Left forelimb (tissue), 1 donor: ENCODE data around the gene CEP192.
"Not testable (repeated sequence)": the region's sequence is repeated elsewhere in the genome, so short reads cannot be mapped to it uniquely, and the experiment has no call there.

Source experiments
- DNase-seq: peaks from one replicate; pipeline ENCODE4 v3.0.0-alpha.2; 2018; ENCODE audit warnings: low spot score

Gene CEP192

GRCh38 chr18:13026583-13027270 lies 35.6 kb downstream of the CEP192 start:
- no peak for DNase-seq

GRCh38 chr18:13028869-13029268 lies 37.7 kb downstream of the CEP192 start:
- DNase-seq: no peak

DNA sequence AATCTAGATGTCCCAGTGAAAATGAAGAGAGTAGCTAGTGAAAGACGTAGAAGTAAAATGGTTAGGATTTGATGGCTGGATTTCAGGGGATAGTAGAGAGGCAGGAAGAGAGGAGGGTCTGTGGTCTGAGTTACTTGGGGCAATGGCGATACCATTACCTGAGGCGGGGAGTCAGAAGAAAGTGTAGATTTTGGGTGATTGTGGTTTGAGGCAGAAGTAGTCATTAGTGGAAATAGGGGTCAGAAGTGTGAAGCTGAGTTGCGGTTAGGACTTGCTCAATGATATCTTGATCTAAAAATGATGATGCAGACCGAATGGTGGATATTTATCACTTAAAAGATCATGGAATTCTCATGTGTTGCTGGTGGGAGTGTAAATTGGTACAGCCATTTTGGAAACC lies 41.0 kb downstream of the CEP192 start:
- DNase-seq: no peak

- DNase-seq: no peak
These were observed 44.2 kb downstream of the CEP192 start for GRCh38 chr18:13035249-13035914.

GRCh38 chr18:13036622-13037320 lies 45.6 kb downstream of the CEP192 start:
- no peak for DNase-seq

DNA sequence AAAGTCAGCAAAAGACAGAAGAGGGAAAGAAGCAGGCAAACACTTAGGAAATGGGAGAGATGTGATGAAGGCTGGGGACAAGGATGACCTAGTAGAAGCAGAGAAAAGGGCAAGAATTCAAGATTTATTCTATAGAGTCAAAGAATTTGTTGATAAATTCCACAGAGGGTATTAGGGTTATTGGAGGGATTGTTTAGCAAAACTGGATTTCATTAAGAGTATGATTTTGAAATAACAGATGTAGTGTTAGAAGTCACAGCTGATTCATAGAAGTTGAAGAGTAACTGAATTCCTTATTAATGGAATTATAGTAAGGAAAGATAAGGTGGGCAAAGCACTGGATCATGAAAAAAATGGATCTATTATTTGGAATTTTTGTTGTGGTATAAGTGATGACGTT lies 48.6 kb downstream of the CEP192 start:
- DNase-seq: no peak

- DNase-seq: no peak
These were observed 51.9 kb downstream of the CEP192 start for GRCh38 chr18:13043066-13043465.

DNA sequence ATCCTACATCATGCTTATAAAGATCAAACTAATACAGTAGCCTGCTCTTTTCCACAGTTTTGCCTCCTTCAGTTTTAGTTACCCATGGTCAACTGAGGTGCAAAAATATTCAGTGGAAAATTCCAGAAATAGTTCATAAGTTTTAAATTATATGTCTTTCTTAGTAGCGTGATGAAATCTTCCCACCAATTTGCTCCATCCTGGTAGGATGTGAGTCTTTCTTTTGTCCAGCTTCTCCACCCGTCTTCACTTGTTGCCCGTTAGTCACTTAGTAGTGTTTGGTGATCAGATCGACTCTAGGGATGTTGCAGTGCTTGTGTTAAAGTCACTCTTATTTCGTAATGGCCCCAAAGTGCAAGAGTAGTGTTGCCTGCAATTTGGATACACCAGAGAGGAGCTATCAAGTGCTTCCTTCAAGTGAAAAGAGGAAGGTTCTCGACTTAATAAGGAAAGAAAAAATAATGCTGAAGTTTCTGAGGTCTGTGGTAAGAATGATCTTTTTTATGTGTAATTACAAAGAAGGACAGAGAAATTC lies 57.0 kb downstream of the CEP192 start:
- DNase-seq: no peak

GRCh38 chr18:13051159-13051558 lies 60.0 kb downstream of the CEP192 start:
- DNase-seq: no peak

GRCh38 chr18:13051950-13052349 lies 60.8 kb downstream of the CEP192 start:
- no peak for DNase-seq

- DNase-seq: no peak
These were observed 63.2 kb downstream of the CEP192 start for GRCh38 chr18:13054336-13054735.

- DNase-seq: no peak
These were observed 70.5 kb downstream of the CEP192 start for GRCh38 chr18:13061630-13062189.

GRCh38 chr18:13067124-13067523 lies 76.0 kb downstream of the CEP192 start:
- no peak for DNase-seq

- DNase-seq: no peak
These were observed 76.8 kb downstream of the CEP192 start for GRCh38 chr18:13067966-13068365.

- no peak for DNase-seq
These were observed 79.3 kb downstream of the CEP192 start for GRCh38 chr18:13070460-13070859.

GRCh38 chr18:13076886-13077285 lies 85.7 kb downstream of the CEP192 start:
- DNase-seq: no peak

- DNase-seq: no peak
These were observed 86.3 kb downstream of the CEP192 start for GRCh38 chr18:13077473-13077872.

DNA sequence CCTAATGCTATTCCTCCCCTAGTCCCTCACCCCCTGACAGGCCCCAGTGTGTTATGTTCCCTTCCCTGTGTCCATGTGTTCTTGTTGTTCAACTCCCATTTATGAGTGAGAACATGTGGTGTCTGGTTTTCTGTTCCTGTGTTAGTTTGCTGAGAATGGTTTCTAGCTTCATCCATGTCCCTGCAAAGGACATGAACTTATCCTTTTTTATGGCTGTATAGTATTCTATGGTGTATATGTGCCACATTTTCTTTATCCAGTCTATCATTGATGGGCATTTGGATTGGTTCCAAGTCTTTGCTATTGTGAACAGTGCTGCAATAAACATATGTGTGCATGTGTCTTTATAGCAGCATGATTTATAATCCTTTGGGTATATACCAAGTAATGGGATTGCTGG lies 86.9 kb downstream of the CEP192 start:
- DNase-seq: not testable (repeated sequence)

GRCh38 chr18:13086906-13087305 lies 95.7 kb downstream of the CEP192 start:
- no peak for DNase-seq

GRCh38 chr18:13095466-13095865 lies 104.3 kb downstream of the CEP192 start:
- DNase-seq: no peak

- no peak for DNase-seq
These were observed 105.1 kb downstream of the CEP192 start for GRCh38 chr18:13096232-13096631.

DNA sequence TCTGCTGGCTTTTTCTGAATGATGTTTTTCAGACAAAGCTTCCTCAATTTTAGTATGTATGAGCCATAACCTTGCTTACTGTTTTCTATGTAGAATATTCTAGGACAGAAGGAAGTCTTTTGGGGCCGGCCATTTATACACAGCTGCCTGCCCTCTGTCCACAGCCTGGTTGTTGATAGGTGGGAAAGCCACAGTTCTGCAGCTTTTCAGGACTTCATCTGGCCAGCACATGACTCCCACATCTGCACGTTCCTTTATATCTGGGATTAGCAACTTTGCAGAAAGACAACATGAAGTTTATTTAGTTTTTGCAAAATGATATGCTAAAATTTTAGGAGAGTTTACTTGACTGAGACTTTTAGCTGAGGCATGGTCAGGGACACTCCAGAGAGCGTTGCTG lies 105.6 kb downstream of the CEP192 start:
- no peak for DNase-seq

- not testable (repeated sequence) for DNase-seq
These were observed 106.9 kb downstream of the CEP192 start for GRCh38 chr18:13098104-13098503.
